HEK293 (cell line): ENCODE measurements around the gene PPFIA2.

Experiments used
- CTCF ChIA-PET: fragments of 350-600 bp; formaldehyde crosslinking; extraction: SDS; loops from one replicate; lab custom pipeline; 2021; ENCODE audit warnings: antibody characterized with exemption; lab: Yijun Ruan, JAX
- POLR2A ChIA-PET: fragments of 300-600 bp; formaldehyde crosslinking; extraction: SDS; loops from one replicate; lab custom pipeline; 2020; ENCODE audit warnings: antibody characterized with exemption, inconsistent platforms; lab: Yijun Ruan, JAX
- H3K27ac ChIP-seq: fragments of 200-500 bp; sonication (Bioruptor generic); 2 replicates; pipeline ENCODE4 v1.5.1; 2014; ENCODE audit warnings: low read depth, low read length, control low read depth, inconsistent platforms; ENCODE audit errors: extremely low read depth
- H3K36me3 ChIP-seq, 2 experiments: fragments of 200-500 bp in 1 of 2; sonication (Bioruptor generic) in 1 of 2; 1 replicate in 1 of 2; 2 replicates in 1 of 2; pipeline ENCODE4 v1.5.1; 2014 to 2017; ENCODE audit warnings: inconsistent platforms in 2 of 2, low read length in 2 of 2; ENCODE audit not compliant: control insufficient read depth in 2 of 2, insufficient read depth in 1 of 2
- H3K4me1 ChIP-seq: fragments of 200-500 bp; sonication (Bioruptor generic); 2 replicates; pipeline ENCODE4 v1.5.1; 2014; ENCODE audit warnings: mild to moderate bottlenecking, low read length, inconsistent platforms; ENCODE audit not compliant: control insufficient read depth, insufficient read depth
- H3K4me3 ChIP-seq: 2 replicates; pipeline ENCODE4 v1.5.1; 2011; ENCODE audit warnings: low read depth, mild to moderate bottlenecking, control low read depth, low read length, moderate library complexity
- H3K9me3 ChIP-seq: fragments of 200-500 bp; sonication (Bioruptor generic); 2 replicates; pipeline ENCODE4 v1.5.1; 2014; ENCODE audit warnings: low read depth, low read length, inconsistent platforms; ENCODE audit not compliant: control insufficient read depth, insufficient read depth
- KLF9 ChIP-seq: fragments of 450-650 bp; formaldehyde crosslinking; IDR thresholded peaks from 2 replicates; pipeline ENCODE4 v1.5.1; 2016; ENCODE audit warnings: missing biosample characterization, missing genetic modification characterization, low read depth
- MEIS1 ChIP-seq: sonication (generic); formaldehyde crosslinking; IDR thresholded peaks from 2 replicates; pipeline ENCODE4 v1.8.1; 2022; ENCODE audit warnings: missing genetic modification reagents, mild to moderate bottlenecking, borderline replicate concordance
- SALL2 ChIP-seq: fragments of 450-650 bp; formaldehyde crosslinking; IDR thresholded peaks from 2 replicates; pipeline ENCODE4 v1.5.0; 2017; ENCODE audit warnings: missing biosample characterization, mild to moderate bottlenecking, missing genetic modification characterization, borderline replicate concordance
- SCRT1 ChIP-seq: fragments of 450-650 bp; formaldehyde crosslinking; IDR thresholded peaks from 2 replicates; pipeline ENCODE4 v1.5.1; 2016; ENCODE audit warnings: missing biosample characterization, missing genetic modification characterization, borderline replicate concordance
- SP3 ChIP-seq: fragments of 450-650 bp; formaldehyde crosslinking; IDR thresholded peaks from 2 replicates; pipeline ENCODE4 v1.5.1; 2016; ENCODE audit warnings: missing biosample characterization, missing genetic modification characterization
- ZBTB1 ChIP-seq: fragments of 450-650 bp; formaldehyde crosslinking; IDR thresholded peaks from 2 replicates; pipeline ENCODE4 v1.5.1; 2016; ENCODE audit warnings: missing biosample characterization, missing genetic modification characterization
- ZBTB10 ChIP-seq: fragments of 450-650 bp; formaldehyde crosslinking; IDR thresholded peaks from 2 replicates; pipeline ENCODE4 v1.5.1; 2016; ENCODE audit warnings: missing biosample characterization, missing genetic modification characterization
- ZBTB44 ChIP-seq: fragments of 450-650 bp; IDR thresholded peaks from 2 replicates; pipeline ENCODE4 v1.5.1; 2018; ENCODE audit warnings: missing biosample characterization, mild to moderate bottlenecking, missing genetic modification characterization
- ZFHX2 ChIP-seq: fragments of 450-650 bp; formaldehyde crosslinking; conservative IDR thresholded peaks from 2 replicates; pipeline ENCODE4 v1.5.1; 2016; ENCODE audit warnings: missing biosample characterization, missing genetic modification characterization
- ZNF114 ChIP-seq: fragments of 450-650 bp; formaldehyde crosslinking; IDR thresholded peaks from 2 replicates; pipeline ENCODE4 v1.5.0; 2017; ENCODE audit warnings: missing biosample characterization, missing genetic modification characterization
- ZNF148 ChIP-seq: fragments of 450-650 bp; formaldehyde crosslinking; IDR thresholded peaks from 2 replicates; pipeline ENCODE4 v1.5.0; 2017; ENCODE audit warnings: missing biosample characterization, missing genetic modification characterization, borderline replicate concordance
- ZNF155 ChIP-seq: fragments of 450-650 bp; formaldehyde crosslinking; IDR thresholded peaks from 2 replicates; pipeline ENCODE4 v1.5.1; 2016; ENCODE audit warnings: missing biosample characterization, missing genetic modification characterization
- ZNF174 ChIP-seq: fragments of 450-650 bp; formaldehyde crosslinking; IDR thresholded peaks from 2 replicates; pipeline ENCODE4 v1.5.0; 2017; ENCODE audit warnings: missing biosample characterization, mild to moderate bottlenecking, missing genetic modification characterization
- ZNF175 ChIP-seq: fragments of 450-650 bp; formaldehyde crosslinking; IDR thresholded peaks from 2 replicates; pipeline ENCODE4 v1.5.1; 2016; ENCODE audit warnings: missing biosample characterization, missing genetic modification characterization
- ZNF24 ChIP-seq: fragments of 450-650 bp; formaldehyde crosslinking; IDR thresholded peaks from 2 replicates; pipeline ENCODE4 v1.5.1; 2016; ENCODE audit warnings: missing biosample characterization, missing genetic modification characterization
- ZNF274 ChIP-seq, 2 experiments: fragments of 200-500 bp in 1 of 2; fragments of 450-650 bp in 1 of 2; sonication (Bioruptor generic) in 1 of 2; formaldehyde crosslinking in 1 of 2; IDR thresholded peaks; 2 replicates each; pipeline versions ENCODE4 v1.5.1 to v1.6.1; 2014 to 2016; ENCODE audit warnings: borderline replicate concordance in 1 of 2, inconsistent platforms in 1 of 2, low read length in 1 of 2, missing biosample characterization in 1 of 2, missing genetic modification characterization in 1 of 2
- ZNF350 ChIP-seq: fragments of 450-650 bp; formaldehyde crosslinking; IDR thresholded peaks from 2 replicates; pipeline ENCODE4 v1.5.0; 2017; ENCODE audit warnings: missing biosample characterization, mild to moderate bottlenecking, missing genetic modification characterization
- ZNF362 ChIP-seq: fragments of 450-650 bp; formaldehyde crosslinking; IDR thresholded peaks from 2 replicates; pipeline ENCODE4 v1.5.1; 2016; ENCODE audit warnings: missing biosample characterization, missing genetic modification characterization
- ZNF416 ChIP-seq: fragments of 450-650 bp; formaldehyde crosslinking; IDR thresholded peaks from 2 replicates; pipeline ENCODE4 v1.5.1; 2016; ENCODE audit warnings: missing biosample characterization, missing genetic modification characterization
- ZNF423 ChIP-seq: fragments of 450-650 bp; formaldehyde crosslinking; IDR thresholded peaks from 2 replicates; pipeline ENCODE4 v1.5.1; 2016; ENCODE audit warnings: missing biosample characterization, missing genetic modification characterization
- ZNF433 ChIP-seq: fragments of 450-650 bp; formaldehyde crosslinking; IDR thresholded peaks from 2 replicates; pipeline ENCODE4 v1.5.1; 2016; ENCODE audit warnings: missing biosample characterization, missing genetic modification characterization, low read depth
- ZNF544 ChIP-seq: fragments of 450-650 bp; formaldehyde crosslinking; IDR thresholded peaks from 2 replicates; pipeline ENCODE4 v1.5.0; 2017; ENCODE audit warnings: missing biosample characterization, missing genetic modification characterization
- ZNF645 ChIP-seq: fragments of 450-650 bp; formaldehyde crosslinking; IDR thresholded peaks from 2 replicates; pipeline ENCODE4; 2016; ENCODE audit warnings: missing biosample characterization, missing genetic modification characterization
- ZNF654 ChIP-seq: fragments of 450-650 bp; formaldehyde crosslinking; IDR thresholded peaks from 2 replicates; pipeline ENCODE4 v1.5.1; 2016; ENCODE audit warnings: low read depth, missing biosample characterization, missing genetic modification characterization
- ZXDB ChIP-seq: fragments of 450-650 bp; formaldehyde crosslinking; IDR thresholded peaks from 2 replicates; pipeline ENCODE4 v1.5.1; 2016; ENCODE audit warnings: missing biosample characterization, missing genetic modification characterization

The PPFIA2 gene

GRCh38 chr12:81564237-81564636, 194.9 kb downstream of the PPFIA2 start:
- Histone ChIP-seq H3K27ac (no peak overlapping the region), H3K4me3 (no peak overlapping the region), H3K4me1 (no peaks in the 10 kb centered on the region), H3K36me3 (no peaks in the 10 kb centered on the region), H3K9me3 (no peaks in the 10 kb centered on the region)
- TF ChIP-seq ZNF350 = no peak
- no peak for TF ChIP-seq ZBTB10
- TF ChIP-seq ZNF175 (tag by site-specific recombination) = no peak
- no peak for TF ChIP-seq ZNF174 (tag by site-specific recombination)
- TF ChIP-seq ZNF654 (tag by site-specific recombination) = no peak
- no peak for TF ChIP-seq ZNF274 (IDR thresholded peaks at IDR 0.05; ENCODE audit: low read length)
- no peak for TF ChIP-seq ZNF274 (tag by site-specific recombination; IDR thresholded peaks at IDR 0.05; ENCODE audit: borderline replicate concordance)
- TF ChIP-seq SP3 = no peak
- no peak for TF ChIP-seq MEIS1 (CRISPR knock-in tag)
- TF ChIP-seq ZNF148 (tag by site-specific recombination) = no peak
- no peak for TF ChIP-seq ZNF24 (tag by site-specific recombination)
- no peak for TF ChIP-seq ZNF544 (tag by site-specific recombination)
- no peak for TF ChIP-seq ZNF433 (tag by site-specific recombination)
- no peak for TF ChIP-seq ZBTB1 (tag by site-specific recombination)
- no peak for TF ChIP-seq SCRT1 (tag by site-specific recombination)
- no peak for TF ChIP-seq ZNF114
- TF ChIP-seq ZNF155 (tag by site-specific recombination) = no peak
- no peak for TF ChIP-seq ZNF416
- no peak for TF ChIP-seq ZFHX2 (tag by site-specific recombination)
- POLR2A ChIA-PET = no interaction called here
- CTCF ChIA-PET = no interaction called here

GRCh38 chr12:81558031-81558430, 201.1 kb downstream of the PPFIA2 start:
- ChIA-PET CTCF (interaction anchor here (0.6 kb wide), 1 partner anchor 1262 kb away, joined by 3 read pairs; no protein-coding TSS in a partner anchor), POLR2A (no interaction called here)
- H3K27ac ChIP-seq = no peak overlapping the region
- no peak overlapping the region for H3K4me3 ChIP-seq
- H3K4me1 ChIP-seq = no peaks in the 10 kb centered on the region
- H3K9me3 ChIP-seq = no peaks in the 10 kb centered on the region
- TF ChIP-seq SALL2 (tag by site-specific recombination) = no peak
- no peaks in the 10 kb centered on the region for H3K36me3 ChIP-seq

- Histone ChIP-seq H3K27ac (no peak overlapping the region), H3K4me3 (no peak overlapping the region), H3K9me3 (no peaks in the 10 kb centered on the region), H3K36me3 (no peaks in the 10 kb centered on the region), H3K4me1 (no peaks in the 10 kb centered on the region; the same call in 1 of the 2 replicates)
- CTCF ChIA-PET = no interaction called here
- POLR2A ChIA-PET = no interaction called here
- TF ChIP-seq ZBTB44 (no peak), ZXDB (tag by site-specific recombination) (no peak), ZNF645 (tag by site-specific recombination) (no peak), ZNF362 (tag by site-specific recombination) (no peak), ZNF423 (tag by site-specific recombination) (no peak), ZFHX2 (tag by site-specific recombination) (no peak), KLF9 (tag by site-specific recombination) (no peak)
These were observed 212.3 kb downstream of the PPFIA2 start for GRCh38 chr12:81546811-81547210.
